Endothelial cell of umbilical vein (primary cell): ENCODE data around the gene KDR.

Experiments used
- CTCF ChIP-seq, 2 donors: IDR thresholded peaks; 1 replicate in 1 of 2; 2 replicates in 1 of 2; pipeline ENCODE4 v1.5.1; 2011; ENCODE audit warnings: low read length in 2 of 2, mild to moderate bottlenecking in 2 of 2, moderate library complexity in 2 of 2, control low read depth in 1 of 2, inconsistent platforms in 1 of 2, low read depth in 1 of 2; ENCODE audit not compliant: insufficient read depth in 1 of 2; ENCODE audit errors: extremely low read depth in 1 of 2
- EZH2 ChIP-seq: IDR thresholded peaks from 2 replicates; pipeline ENCODE4 v1.6.1; 2012; ENCODE audit warnings: borderline replicate concordance, low read depth, mild to moderate bottlenecking, moderate library complexity, low read length, inconsistent platforms; ENCODE audit not compliant: severe bottlenecking
- GATA2 ChIP-seq: IDR thresholded peaks from 2 replicates; pipeline ENCODE4 v1.7.0; 2011; ENCODE audit warnings: low read depth, mild to moderate bottlenecking, moderate library complexity, mixed read lengths, low read length; ENCODE audit not compliant: insufficient read length, insufficient read depth
- JUN ChIP-seq: IDR thresholded peaks from 2 replicates; pipeline ENCODE4 v1.6.1; 2011; ENCODE audit warnings: borderline replicate concordance, low read depth; ENCODE audit not compliant: insufficient read length, insufficient read depth
- MAX ChIP-seq: IDR thresholded peaks from 2 replicates; pipeline ENCODE4 v1.6.1; 2011; ENCODE audit not compliant: insufficient read depth, insufficient read length
- POLR2A ChIP-seq: IDR thresholded peaks from 2 replicates; pipeline ENCODE4 v1.6.1; 2012; ENCODE audit warnings: low read depth, mild to moderate bottlenecking, control low read depth, low read length
- POLR2AphosphoS5 ChIP-seq: IDR thresholded peaks from 2 replicates; pipeline ENCODE4 v1.6.1; 2012; ENCODE audit warnings: low read depth, mild to moderate bottlenecking, control low read depth, low read length, moderate library complexity; ENCODE audit not compliant: insufficient read depth

DNA sequence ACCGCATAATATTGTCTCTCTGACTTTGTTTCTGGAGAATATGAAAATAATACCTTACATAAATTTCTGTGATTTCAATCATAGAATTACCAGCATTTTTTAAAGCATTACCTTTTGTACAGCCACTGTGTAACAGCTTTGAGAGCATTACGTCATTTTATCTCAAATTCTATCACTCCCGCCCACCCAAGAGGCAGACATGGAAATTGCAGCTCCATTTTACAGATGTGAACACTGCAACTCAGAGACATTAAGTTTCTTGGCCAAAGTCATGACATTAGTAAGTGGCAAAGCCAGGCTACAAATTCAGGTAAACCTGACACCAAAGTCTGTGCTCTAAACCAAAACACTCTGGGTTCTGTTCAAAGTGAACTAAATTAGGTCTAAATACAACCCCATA lies 33.6 kb upstream of the KDR start:
- TF ChIP-seq CTCF (IDR thresholded peaks at IDR 0.05; ENCODE audit: extremely low read depth in 1 of 2, insufficient read depth in 1 of 2, low read depth in 1 of 2, low read length in 2 of 2) = no peak
- no peak for TF ChIP-seq JUN
- TF ChIP-seq EZH2 = no peak
- no peak for TF ChIP-seq POLR2A
- no peak for TF ChIP-seq GATA2
- TF ChIP-seq POLR2AphosphoS5 = no peak
- no peak for TF ChIP-seq MAX
